MM.1S (cell line): Measurements from ENCODE around the gene VASH2.
A peak's percentile ranks its signal among the peaks of the same experiment; 100 is the strongest.
"Not testable (repeated sequence)": the region's sequence is repeated elsewhere in the genome, so short reads cannot be mapped to it uniquely, and the experiment has no call there.

Experiments
- DNase-seq: peaks from one replicate; pipeline ENCODE4 v3.0.0-alpha.2; 2015
- H2AFZ ChIP-seq: fragments of 300-600 bp; sonication (generic); 2 replicates; pipeline ENCODE4 v1.6.0; 2016; ENCODE audit warnings: antibody characterized with exemption, low read length
- H3F3A ChIP-seq: fragments of 300-600 bp; sonication (generic); 2 replicates; pipeline ENCODE4 v1.6.1; 2016; ENCODE audit warnings: mild to moderate bottlenecking, antibody characterized with exemption, low read length, moderate library complexity, mixed read lengths; ENCODE audit not compliant: insufficient read depth
- H3K27ac ChIP-seq: fragments of 300-600 bp; sonication (generic); 2 replicates; pipeline ENCODE4 v1.5.1; 2016; ENCODE audit warnings: mild to moderate bottlenecking, low read length
- H3K27me3 ChIP-seq: fragments of 300-600 bp; sonication (generic); replicated peaks from 2 replicates; pipeline ENCODE4 v1.6.0; 2016; ENCODE audit warnings: low read length; ENCODE audit not compliant: insufficient read depth
- H3K36me3 ChIP-seq: fragments of 300-600 bp; sonication (generic); replicated peaks from 2 replicates; pipeline ENCODE4 v1.6.1; 2016; ENCODE audit warnings: mild to moderate bottlenecking, low read length, mixed read lengths; ENCODE audit not compliant: insufficient read depth
- H3K4me1 ChIP-seq: fragments of 300-600 bp; sonication (generic); 2 replicates; pipeline ENCODE4 v1.6.1; 2016; ENCODE audit warnings: low read length, mixed read lengths
- H3K4me2 ChIP-seq: fragments of 300-600 bp; sonication (generic); 2 replicates; pipeline ENCODE4 v1.6.0; 2016; ENCODE audit warnings: low read depth, low read length
- H3K4me3 ChIP-seq: fragments of 300-600 bp; sonication (generic); 2 replicates; pipeline ENCODE4 v1.5.1; 2016; ENCODE audit warnings: low read length, mixed read lengths
- H3K79me2 ChIP-seq: fragments of 300-600 bp; sonication (generic); 2 replicates; pipeline ENCODE4 v1.6.1; 2016; ENCODE audit warnings: mixed run types, low read length, mixed read lengths
- H3K9ac ChIP-seq: fragments of 300-600 bp; sonication (generic); 2 replicates; pipeline ENCODE4 v1.6.1; 2016; ENCODE audit warnings: low read length, mixed read lengths
- H3K9me2 ChIP-seq: fragments of 300-600 bp; sonication (generic); replicated peaks from 2 replicates; pipeline ENCODE4 v1.6.1; 2016; ENCODE audit warnings: mild to moderate bottlenecking, low read length, mixed read lengths; ENCODE audit not compliant: insufficient read depth
- H3K9me3 ChIP-seq: fragments of 300-600 bp; sonication (generic); replicated peaks from 2 replicates; pipeline ENCODE4 v1.6.1; 2016; ENCODE audit warnings: mild to moderate bottlenecking, low read length, mixed read lengths; ENCODE audit not compliant: insufficient read depth
- H4K20me1 ChIP-seq: fragments of 300-600 bp; sonication (generic); 2 replicates; pipeline ENCODE4 v1.6.1; 2016; ENCODE audit warnings: mild to moderate bottlenecking, low read length, moderate library complexity, mixed read lengths; ENCODE audit not compliant: insufficient read depth
- EZH2 ChIP-seq: fragments of 300-600 bp; sonication (generic); optimal IDR thresholded peaks from 2 replicates; pipeline ENCODE3; 2017; ENCODE audit warnings: low read depth, mild to moderate bottlenecking, antibody characterized with exemption, low read length, mixed read lengths
- EZH2phosphoT487 ChIP-seq: fragments of 300-600 bp; sonication (generic); IDR thresholded peaks from 2 replicates; pipeline ENCODE4 v1.6.1; 2018; ENCODE audit warnings: antibody characterized with exemption, low read length
- TF ChIP-seq, protein P1 (sequence below): fragments of 300-600 bp; sonication (generic); IDR thresholded peaks from 2 replicates; pipeline ENCODE4 v1.5.1; 2016; ENCODE audit warnings: antibody characterized with exemption, low read length, mixed read lengths

VASH2 gene

DNA sequence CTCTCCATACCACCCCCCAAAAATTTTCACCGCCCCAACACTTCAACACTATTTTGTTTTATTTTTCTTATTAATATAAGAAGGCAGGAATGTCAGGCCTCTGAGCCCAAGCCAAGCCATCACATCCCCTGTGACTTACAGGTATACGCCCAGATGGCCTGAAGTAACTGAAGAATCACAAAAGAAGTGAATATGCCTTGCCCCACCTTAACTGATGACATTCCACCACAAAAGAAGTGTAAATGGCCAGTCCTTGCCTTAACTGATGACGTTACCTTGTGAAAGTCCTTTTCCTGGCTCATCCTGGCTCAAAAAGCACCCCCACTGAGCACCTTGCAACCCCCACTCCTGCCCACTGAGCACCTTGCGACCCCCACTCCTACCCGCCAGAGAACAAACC, 36.2 kb upstream of the VASH2 start:
- not testable (repeated sequence) for H3K27ac ChIP-seq, H3K4me2 ChIP-seq, H3K4me3 ChIP-seq, H3K9ac ChIP-seq, H3K9me2 ChIP-seq, H3K9me3 ChIP-seq, H4K20me1 ChIP-seq, H3K27me3 ChIP-seq, H3K4me1 ChIP-seq, H3K36me3 ChIP-seq, DNase-seq, H3F3A ChIP-seq, H2AFZ ChIP-seq, H3K79me2 ChIP-seq

DNA sequence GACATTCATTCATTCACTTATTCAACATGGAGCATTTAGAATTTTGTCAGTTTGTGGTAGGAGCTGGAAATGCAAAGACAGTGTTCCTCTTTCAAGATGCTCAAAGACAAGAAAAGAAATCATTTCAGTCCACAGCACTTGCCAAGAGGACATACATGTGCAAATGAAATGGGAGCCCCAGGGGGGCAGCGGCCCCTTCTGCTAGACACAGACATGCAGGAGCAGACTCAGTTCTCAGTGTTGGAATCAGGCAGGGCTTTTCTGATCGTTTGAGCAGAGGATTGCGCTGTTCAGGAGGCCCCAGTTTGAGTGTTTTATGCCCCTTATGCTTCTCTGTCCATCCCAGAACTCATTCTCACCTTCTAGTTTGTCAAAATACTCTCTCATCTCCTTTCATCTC, 35.6 kb upstream of the VASH2 start:
- Histone ChIP-seq H3K27ac (no peak overlapping the region), H4K20me1 (no peaks in the 10 kb centered on the region), H3K9me3 (no peaks in the 10 kb centered on the region), H3K27me3 (no peaks in the 10 kb centered on the region), H2AFZ (no peak overlapping the region), H3K79me2 (no peaks in the 10 kb centered on the region), H3K4me1 (peaks cover 2% of the 10 kb centered on the region), H3F3A (no peaks in the 10 kb centered on the region), H3K9ac (no peak overlapping the region), H3K36me3 (no peaks in the 10 kb centered on the region), H3K4me3 (no peak overlapping the region), H3K4me2 (no peak overlapping the region), H3K9me2 (no peaks in the 10 kb centered on the region)
- TF ChIP-seq, protein P1, sequence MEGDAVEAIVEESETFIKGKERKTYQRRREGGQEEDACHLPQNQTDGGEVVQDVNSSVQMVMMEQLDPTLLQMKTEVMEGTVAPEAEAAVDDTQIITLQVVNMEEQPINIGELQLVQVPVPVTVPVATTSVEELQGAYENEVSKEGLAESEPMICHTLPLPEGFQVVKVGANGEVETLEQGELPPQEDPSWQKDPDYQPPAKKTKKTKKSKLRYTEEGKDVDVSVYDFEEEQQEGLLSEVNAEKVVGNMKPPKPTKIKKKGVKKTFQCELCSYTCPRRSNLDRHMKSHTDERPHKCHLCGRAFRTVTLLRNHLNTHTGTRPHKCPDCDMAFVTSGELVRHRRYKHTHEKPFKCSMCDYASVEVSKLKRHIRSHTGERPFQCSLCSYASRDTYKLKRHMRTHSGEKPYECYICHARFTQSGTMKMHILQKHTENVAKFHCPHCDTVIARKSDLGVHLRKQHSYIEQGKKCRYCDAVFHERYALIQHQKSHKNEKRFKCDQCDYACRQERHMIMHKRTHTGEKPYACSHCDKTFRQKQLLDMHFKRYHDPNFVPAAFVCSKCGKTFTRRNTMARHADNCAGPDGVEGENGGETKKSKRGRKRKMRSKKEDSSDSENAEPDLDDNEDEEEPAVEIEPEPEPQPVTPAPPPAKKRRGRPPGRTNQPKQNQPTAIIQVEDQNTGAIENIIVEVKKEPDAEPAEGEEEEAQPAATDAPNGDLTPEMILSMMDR, result no peak
- no peak for TF ChIP-seq EZH2
- no peak for TF ChIP-seq EZH2phosphoT487
- no peak for DNase-seq

- DNase-seq, result no peak
- no peaks in the 10 kb centered on the region for H3K27me3 ChIP-seq
- H3K4me1 ChIP-seq, result peaks cover 9% of the 10 kb centered on the region
- no peaks in the 10 kb centered on the region for H3K9me3 ChIP-seq
- H3K4me3 ChIP-seq, result no peak overlapping the region
- H4K20me1 ChIP-seq, result no peaks in the 10 kb centered on the region
- H3K79me2 ChIP-seq, result no peaks in the 10 kb centered on the region
- no peaks in the 10 kb centered on the region for H3F3A ChIP-seq
- no peak overlapping the region for H3K27ac ChIP-seq
- H3K9ac ChIP-seq, result no peak overlapping the region
- TF ChIP-seq EZH2phosphoT487 (no peak), EZH2 (no peak)
- TF ChIP-seq, protein P1, result peak; percentile 22; the same call in 1 of the 2 replicates
- no peak overlapping the region for H3K4me2 ChIP-seq
- H3K36me3 ChIP-seq, result no peaks in the 10 kb centered on the region
- H2AFZ ChIP-seq, result no peak overlapping the region
- no peaks in the 10 kb centered on the region for H3K9me2 ChIP-seq
Observed at GRCh38 chr1:212915245-212916091, 34.9 kb upstream of the VASH2 start.

GRCh38 chr1:212916481-212917133, 33.7 kb upstream of the VASH2 start:
- H3K36me3 ChIP-seq, result no peaks in the 10 kb centered on the region
- H3K4me2 ChIP-seq, result no peak overlapping the region
- no peaks in the 10 kb centered on the region for H3F3A ChIP-seq
- DNase-seq, result no peak
- H3K9me3 ChIP-seq, result no peaks in the 10 kb centered on the region
- H3K27ac ChIP-seq, result no peak overlapping the region
- no peak overlapping the region for H3K9ac ChIP-seq
- H3K4me3 ChIP-seq, result no peak overlapping the region
- no peak overlapping the region for H2AFZ ChIP-seq
- H4K20me1 ChIP-seq, result no peaks in the 10 kb centered on the region
- no peaks in the 10 kb centered on the region for H3K79me2 ChIP-seq
- H3K4me1 ChIP-seq, result peaks cover 12% of the 10 kb centered on the region
- no peaks in the 10 kb centered on the region for H3K27me3 ChIP-seq
- TF ChIP-seq, protein P1, result no peak
- no peak for TF ChIP-seq EZH2phosphoT487
- TF ChIP-seq EZH2, result no peak
- no peaks in the 10 kb centered on the region for H3K9me2 ChIP-seq
